ENCODE data around the gene SLC35E3. TPM values are rescaled to one million over a fixed set of nuclear protein-coding genes. Genes with fewer than 3 reads are reported as not detected.

The SLC35E3 gene
- total and polyA plus RNA-seq, 2 experiments from 2014 or later, result 5.5 to 13.8 TPM

DNA sequence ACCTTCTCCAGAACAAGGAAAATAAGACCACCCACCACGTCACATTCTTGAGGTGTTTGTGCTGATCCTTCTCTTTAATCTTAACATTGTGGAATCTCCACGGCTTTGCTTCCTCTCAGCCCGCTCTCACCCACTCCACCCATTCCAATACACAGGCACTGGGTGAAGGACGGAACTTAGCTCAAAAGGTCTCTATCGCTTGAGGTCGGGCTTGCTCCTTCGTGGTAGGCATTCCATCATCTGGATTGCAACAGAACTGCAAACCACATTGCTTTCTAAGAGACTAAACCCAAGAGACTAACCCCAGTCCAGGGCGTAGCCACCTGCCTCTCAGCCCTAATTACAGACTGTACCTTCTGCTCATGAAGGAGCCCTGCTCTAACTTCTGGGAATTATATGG, 38.0 kb downstream of the SLC35E3 start:
- Histone ChIP-seq H2AFZ (no peak overlapping the region), H3K79me2 (replicated peaks; ENCODE audit: insufficient read depth) (no peaks in the 10 kb centered on the region), H3F3A (replicated peaks; ENCODE audit: low read depth) (no peaks in the 10 kb centered on the region), H3K4me3 (no peak overlapping the region), H3K4me2 (no peak overlapping the region), H3K36me3 (ENCODE audit: insufficient read depth) (no peaks in the 10 kb centered on the region), H3K27ac (ENCODE audit: low read depth) (no peak overlapping the region), H3K4me1 (ENCODE audit: insufficient read depth) (no peaks in the 10 kb centered on the region), H3K9me2 (ENCODE audit: insufficient read depth) (no peaks in the 10 kb centered on the region), H3K27me3 (ENCODE audit: insufficient read depth) (no peaks in the 10 kb centered on the region), H4K20me1 (replicated peaks; ENCODE audit: insufficient read depth) (no peaks in the 10 kb centered on the region)
- H3K36me3 Mint-ChIP-seq (ENCODE audit: low read depth), result no peaks in the 10 kb centered on the region
- no peak for TF ChIP-seq EZH2 (IDR thresholded peaks at IDR 0.05; ENCODE audit: low read depth, unreplicated experiment)
- no peak for TF ChIP-seq STAT1 (IDR thresholded peaks at IDR 0.05; ENCODE audit: unreplicated experiment)
- no peak for TF ChIP-seq ZNF331 (CRISPR knock-in tag; IDR thresholded peaks at IDR 0.05; ENCODE audit: low read depth)
- no peaks in the 10 kb centered on the region for H3K9me3 Mint-ChIP-seq
- DNase-seq (ENCODE audit: low spot score) (peak; percentile 35), ATAC-seq (no peak; the same call in 1 of the 3 replicates)
- H3K27ac Mint-ChIP-seq, result no peak overlapping the region
- H3K27me3 Mint-ChIP-seq (ENCODE audit: insufficient read depth, low read depth, poor library complexity), result peaks cover 8% of the 10 kb centered on the region
- H3K4me1 Mint-ChIP-seq, result peaks cover 6% of the 10 kb centered on the region
- H3K4me3 Mint-ChIP-seq, result no peak overlapping the region

DNA sequence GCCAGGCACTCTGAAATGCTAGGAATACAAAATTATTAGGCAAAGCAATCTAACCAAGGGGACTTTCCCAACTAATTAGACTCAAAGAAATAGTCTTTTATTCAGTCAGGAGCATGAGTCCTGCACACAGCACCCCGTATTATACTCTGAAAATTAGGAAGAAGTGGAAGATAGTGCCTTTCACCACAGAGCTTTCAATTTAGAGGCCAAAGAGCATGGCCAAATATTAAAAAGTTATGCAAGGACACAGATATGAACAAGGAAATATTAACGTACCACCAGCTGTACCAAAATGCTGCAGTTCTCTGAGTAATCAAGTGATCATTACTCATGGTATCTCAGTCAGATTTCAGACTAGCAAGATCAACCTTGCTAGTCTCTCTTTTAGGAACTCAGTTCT, 39.4 kb downstream of the SLC35E3 start:
- Histone ChIP-seq H3K79me2 (replicated peaks; ENCODE audit: insufficient read depth) (no peaks in the 10 kb centered on the region), H3F3A (replicated peaks; ENCODE audit: low read depth) (no peaks in the 10 kb centered on the region), H3K27me3 (ENCODE audit: insufficient read depth) (no peaks in the 10 kb centered on the region), H3K4me2 (no peak overlapping the region), H3K4me3 (no peak overlapping the region), H4K20me1 (replicated peaks; ENCODE audit: insufficient read depth) (no peaks in the 10 kb centered on the region), H3K36me3 (ENCODE audit: insufficient read depth) (no peaks in the 10 kb centered on the region), H3K27ac (ENCODE audit: low read depth) (no peak overlapping the region), H2AFZ (no peak overlapping the region), H3K9me2 (ENCODE audit: insufficient read depth) (no peaks in the 10 kb centered on the region), H3K4me1 (ENCODE audit: insufficient read depth) (no peaks in the 10 kb centered on the region)
- H3K27ac Mint-ChIP-seq, result no peak overlapping the region
- no peak for DNase-seq (ENCODE audit: low spot score)
- H3K9me3 Mint-ChIP-seq, result no peaks in the 10 kb centered on the region
- peaks cover 8% of the 10 kb centered on the region for H3K27me3 Mint-ChIP-seq (ENCODE audit: insufficient read depth, low read depth, poor library complexity)
- H3K4me1 Mint-ChIP-seq, result peaks cover 6% of the 10 kb centered on the region
- no peak overlapping the region for H3K4me3 Mint-ChIP-seq
- no peak for ATAC-seq
- no peaks in the 10 kb centered on the region for H3K36me3 Mint-ChIP-seq (ENCODE audit: low read depth)
- TF ChIP-seq, protein P1, sequence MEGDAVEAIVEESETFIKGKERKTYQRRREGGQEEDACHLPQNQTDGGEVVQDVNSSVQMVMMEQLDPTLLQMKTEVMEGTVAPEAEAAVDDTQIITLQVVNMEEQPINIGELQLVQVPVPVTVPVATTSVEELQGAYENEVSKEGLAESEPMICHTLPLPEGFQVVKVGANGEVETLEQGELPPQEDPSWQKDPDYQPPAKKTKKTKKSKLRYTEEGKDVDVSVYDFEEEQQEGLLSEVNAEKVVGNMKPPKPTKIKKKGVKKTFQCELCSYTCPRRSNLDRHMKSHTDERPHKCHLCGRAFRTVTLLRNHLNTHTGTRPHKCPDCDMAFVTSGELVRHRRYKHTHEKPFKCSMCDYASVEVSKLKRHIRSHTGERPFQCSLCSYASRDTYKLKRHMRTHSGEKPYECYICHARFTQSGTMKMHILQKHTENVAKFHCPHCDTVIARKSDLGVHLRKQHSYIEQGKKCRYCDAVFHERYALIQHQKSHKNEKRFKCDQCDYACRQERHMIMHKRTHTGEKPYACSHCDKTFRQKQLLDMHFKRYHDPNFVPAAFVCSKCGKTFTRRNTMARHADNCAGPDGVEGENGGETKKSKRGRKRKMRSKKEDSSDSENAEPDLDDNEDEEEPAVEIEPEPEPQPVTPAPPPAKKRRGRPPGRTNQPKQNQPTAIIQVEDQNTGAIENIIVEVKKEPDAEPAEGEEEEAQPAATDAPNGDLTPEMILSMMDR (conservative IDR thresholded peaks at IDR 0.05; ENCODE audit: low read depth in 2 of 2), result no peak
- TF ChIP-seq STAT1 (IDR thresholded peaks at IDR 0.05; ENCODE audit: unreplicated experiment), result no peak
- TF ChIP-seq POLR2AphosphoS5 (IDR thresholded peaks at IDR 0.05; ENCODE audit: low read depth), result no peak
- no peak for TF ChIP-seq EZH2 (IDR thresholded peaks at IDR 0.05; ENCODE audit: low read depth, unreplicated experiment)
- TF ChIP-seq, protein P2, sequence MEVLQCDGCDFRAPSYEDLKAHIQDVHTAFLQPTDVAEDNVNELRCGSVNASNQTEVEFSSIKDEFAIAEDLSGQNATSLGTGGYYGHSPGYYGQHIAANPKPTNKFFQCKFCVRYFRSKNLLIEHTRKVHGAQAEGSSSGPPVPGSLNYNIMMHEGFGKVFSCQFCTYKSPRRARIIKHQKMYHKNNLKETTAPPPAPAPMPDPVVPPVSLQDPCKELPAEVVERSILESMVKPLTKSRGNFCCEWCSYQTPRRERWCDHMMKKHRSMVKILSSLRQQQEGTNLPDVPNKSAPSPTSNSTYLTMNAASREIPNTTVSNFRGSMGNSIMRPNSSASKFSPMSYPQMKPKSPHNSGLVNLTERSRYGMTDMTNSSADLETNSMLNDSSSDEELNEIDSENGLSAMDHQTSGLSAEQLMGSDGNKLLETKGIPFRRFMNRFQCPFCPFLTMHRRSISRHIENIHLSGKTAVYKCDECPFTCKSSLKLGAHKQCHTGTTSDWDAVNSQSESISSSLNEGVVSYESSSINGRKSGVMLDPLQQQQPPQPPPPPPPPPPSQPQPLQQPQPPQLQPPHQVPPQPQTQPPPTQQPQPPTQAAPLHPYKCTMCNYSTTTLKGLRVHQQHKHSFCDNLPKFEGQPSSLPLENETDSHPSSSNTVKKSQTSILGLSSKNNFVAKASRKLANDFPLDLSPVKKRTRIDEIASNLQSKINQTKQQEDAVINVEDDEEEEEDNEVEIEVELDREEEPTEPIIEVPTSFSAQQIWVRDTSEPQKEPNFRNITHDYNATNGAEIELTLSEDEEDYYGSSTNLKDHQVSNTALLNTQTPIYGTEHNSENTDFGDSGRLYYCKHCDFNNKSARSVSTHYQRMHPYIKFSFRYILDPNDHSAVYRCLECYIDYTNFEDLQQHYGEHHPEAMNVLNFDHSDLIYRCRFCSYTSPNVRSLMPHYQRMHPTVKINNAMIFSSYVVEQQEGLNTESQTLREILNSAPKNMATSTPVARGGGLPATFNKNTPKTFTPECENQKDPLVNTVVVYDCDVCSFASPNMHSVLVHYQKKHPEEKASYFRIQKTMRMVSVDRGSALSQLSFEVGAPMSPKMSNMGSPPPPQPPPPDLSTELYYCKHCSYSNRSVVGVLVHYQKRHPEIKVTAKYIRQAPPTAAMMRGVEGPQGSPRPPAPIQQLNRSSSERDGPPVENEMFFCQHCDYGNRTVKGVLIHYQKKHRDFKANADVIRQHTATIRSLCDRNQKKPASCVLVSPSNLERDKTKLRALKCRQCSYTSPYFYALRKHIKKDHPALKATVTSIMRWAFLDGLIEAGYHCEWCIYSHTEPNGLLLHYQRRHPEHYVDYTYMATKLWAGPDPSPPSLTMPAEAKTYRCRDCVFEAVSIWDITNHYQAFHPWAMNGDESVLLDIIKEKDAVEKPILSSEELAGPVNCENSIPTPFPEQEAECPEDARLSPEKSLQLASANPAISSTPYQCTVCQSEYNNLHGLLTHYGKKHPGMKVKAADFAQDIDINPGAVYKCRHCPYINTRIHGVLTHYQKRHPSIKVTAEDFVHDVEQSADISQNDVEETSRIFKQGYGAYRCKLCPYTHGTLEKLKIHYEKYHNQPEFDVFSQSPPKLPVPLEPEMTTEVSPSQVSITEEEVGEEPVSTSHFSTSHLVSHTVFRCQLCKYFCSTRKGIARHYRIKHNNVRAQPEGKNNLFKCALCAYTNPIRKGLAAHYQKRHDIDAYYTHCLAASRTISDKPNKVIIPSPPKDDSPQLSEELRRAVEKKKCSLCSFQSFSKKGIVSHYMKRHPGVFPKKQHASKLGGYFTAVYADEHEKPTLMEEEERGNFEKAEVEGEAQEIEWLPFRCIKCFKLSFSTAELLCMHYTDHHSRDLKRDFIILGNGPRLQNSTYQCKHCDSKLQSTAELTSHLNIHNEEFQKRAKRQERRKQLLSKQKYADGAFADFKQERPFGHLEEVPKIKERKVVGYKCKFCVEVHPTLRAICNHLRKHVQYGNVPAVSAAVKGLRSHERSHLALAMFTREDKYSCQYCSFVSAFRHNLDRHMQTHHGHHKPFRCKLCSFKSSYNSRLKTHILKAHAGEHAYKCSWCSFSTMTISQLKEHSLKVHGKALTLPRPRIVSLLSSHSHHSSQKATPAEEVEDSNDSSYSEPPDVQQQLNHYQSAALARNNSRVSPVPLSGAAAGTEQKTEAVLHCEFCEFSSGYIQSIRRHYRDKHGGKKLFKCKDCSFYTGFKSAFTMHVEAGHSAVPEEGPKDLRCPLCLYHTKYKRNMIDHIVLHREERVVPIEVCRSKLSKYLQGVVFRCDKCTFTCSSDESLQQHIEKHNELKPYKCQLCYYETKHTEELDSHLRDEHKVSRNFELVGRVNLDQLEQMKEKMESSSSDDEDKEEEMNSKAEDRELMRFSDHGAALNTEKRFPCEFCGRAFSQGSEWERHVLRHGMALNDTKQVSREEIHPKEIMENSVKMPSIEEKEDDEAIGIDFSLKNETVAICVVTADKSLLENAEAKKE (CRISPR knock-in tag; IDR thresholded peaks at IDR 0.05), result no peak
- TF ChIP-seq, protein P3, sequence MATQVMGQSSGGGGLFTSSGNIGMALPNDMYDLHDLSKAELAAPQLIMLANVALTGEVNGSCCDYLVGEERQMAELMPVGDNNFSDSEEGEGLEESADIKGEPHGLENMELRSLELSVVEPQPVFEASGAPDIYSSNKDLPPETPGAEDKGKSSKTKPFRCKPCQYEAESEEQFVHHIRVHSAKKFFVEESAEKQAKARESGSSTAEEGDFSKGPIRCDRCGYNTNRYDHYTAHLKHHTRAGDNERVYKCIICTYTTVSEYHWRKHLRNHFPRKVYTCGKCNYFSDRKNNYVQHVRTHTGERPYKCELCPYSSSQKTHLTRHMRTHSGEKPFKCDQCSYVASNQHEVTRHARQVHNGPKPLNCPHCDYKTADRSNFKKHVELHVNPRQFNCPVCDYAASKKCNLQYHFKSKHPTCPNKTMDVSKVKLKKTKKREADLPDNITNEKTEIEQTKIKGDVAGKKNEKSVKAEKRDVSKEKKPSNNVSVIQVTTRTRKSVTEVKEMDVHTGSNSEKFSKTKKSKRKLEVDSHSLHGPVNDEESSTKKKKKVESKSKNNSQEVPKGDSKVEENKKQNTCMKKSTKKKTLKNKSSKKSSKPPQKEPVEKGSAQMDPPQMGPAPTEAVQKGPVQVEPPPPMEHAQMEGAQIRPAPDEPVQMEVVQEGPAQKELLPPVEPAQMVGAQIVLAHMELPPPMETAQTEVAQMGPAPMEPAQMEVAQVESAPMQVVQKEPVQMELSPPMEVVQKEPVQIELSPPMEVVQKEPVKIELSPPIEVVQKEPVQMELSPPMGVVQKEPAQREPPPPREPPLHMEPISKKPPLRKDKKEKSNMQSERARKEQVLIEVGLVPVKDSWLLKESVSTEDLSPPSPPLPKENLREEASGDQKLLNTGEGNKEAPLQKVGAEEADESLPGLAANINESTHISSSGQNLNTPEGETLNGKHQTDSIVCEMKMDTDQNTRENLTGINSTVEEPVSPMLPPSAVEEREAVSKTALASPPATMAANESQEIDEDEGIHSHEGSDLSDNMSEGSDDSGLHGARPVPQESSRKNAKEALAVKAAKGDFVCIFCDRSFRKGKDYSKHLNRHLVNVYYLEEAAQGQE (IDR thresholded peaks at IDR 0.05; ENCODE audit: unreplicated experiment), result no peak
- TF ChIP-seq JUNB (IDR thresholded peaks at IDR 0.05; ENCODE audit: unreplicated experiment), result no peak
- no peak for TF ChIP-seq ZNF114 (CRISPR knock-in tag; IDR thresholded peaks at IDR 0.05)
- no peak for TF ChIP-seq CREB1 (CRISPR knock-in tag; IDR thresholded peaks at IDR 0.05; ENCODE audit: low read depth)

Measured in GM23338 (cell line).